Heart left ventricle (tissue), 13 donors: Measurements from ENCODE around the gene ARF6.

Source experiments
- CTCF ChIP-seq, 12 donors: fragments of 200-600 bp; sonication (generic) in 4 of 12; IDR thresholded peaks; one replicate each; pipeline versions ENCODE4 v1.5.0 to v1.8.0; 2018 to 2022; ENCODE audit warnings: antibody characterized with exemption in 12 of 12, mild to moderate bottlenecking in 5 of 12
- POLR2A ChIP-seq, 2 donors: fragments of 450-650 bp; IDR thresholded peaks; one replicate each; pipeline ENCODE4 v1.6.1; 2017; ENCODE audit warnings: antibody characterized with exemption in 2 of 2, mild to moderate bottlenecking in 2 of 2, moderate library complexity in 2 of 2
- donor health status: ischemic (EF 13 %, LVEDD 7.1; RV severe dilation, severe dysfunction).
- donor health status: DM: no; HTN: yes; CAD: no.
- donor health status: DM: no; HTN: no; CAD: no.
- donor health status: ischemic (EF 25% LVEDD 6.9; RV normal size, moderate dysfunction).
- donor health status: ischemic (EF 25% LVEDD 5.7; RV mildly dilated, moderate dysfunction).
- donor health status: ischemic (EF 35%, LVEDD 5.7; RV mildly dilated, moderate dysfunction).
- donor health status: nonischemic (EF 11% LVEDD 7.7; RV severe dilation, severe dysfunction).
- donor health status: DM: yes; HTN: yes; CAD: no.
- donor health status: PGD.
- donor health status: ischemic (EF 29% LVEDD 5.4; RV normal size, mild dysfunction).
- donor health status: nonischemic (EF 23%, LVEDD 6.1; RV moderate dilation, normal function).

- TF ChIP-seq CTCF (IDR thresholded peaks at IDR 0.05) (no peak), POLR2A (IDR thresholded peaks at IDR 0.05) (no peak)
Observed at GRCh38 chr14:49923442-49923841, 30.6 kb downstream of the ARF6 start.
